IPS-11a (cell line): ENCODE data around the gene IKZF1.
"Not testable (repeated sequence)": the region's sequence is repeated elsewhere in the genome, so short reads cannot be mapped to it uniquely, and the experiment has no call there.

Experiments
- H3K4me3 ChIP-seq: one replicate; pipeline ENCODE4 v1.5.1; 2013; ENCODE audit warnings: low read depth, low read length, control low read depth

Gene IKZF1

GRCh38 chr7:50332241-50333165 is 28.0 kb downstream of the IKZF1 start:
- no peak overlapping the region for H3K4me3 ChIP-seq

GRCh38 chr7:50333221-50333651 is 28.7 kb downstream of the IKZF1 start:
- H3K4me3 ChIP-seq = no peak overlapping the region

GRCh38 chr7:50334341-50334994 is 30.0 kb downstream of the IKZF1 start:
- H3K4me3 ChIP-seq = no peak overlapping the region

GRCh38 chr7:50335230-50335794 is 30.8 kb downstream of the IKZF1 start:
- H3K4me3 ChIP-seq = no peak overlapping the region

- H3K4me3 ChIP-seq = no peak overlapping the region
Measured at GRCh38 chr7:50335795-50336754, 31.6 kb downstream of the IKZF1 start.

GRCh38 chr7:50336894-50337703 is 32.6 kb downstream of the IKZF1 start:
- no peak overlapping the region for H3K4me3 ChIP-seq

- H3K4me3 ChIP-seq = not testable (repeated sequence)
Measured at GRCh38 chr7:50339472-50339871, 35.0 kb downstream of the IKZF1 start.

- no peak overlapping the region for H3K4me3 ChIP-seq
Measured at GRCh38 chr7:50339990-50340500, 35.5 kb downstream of the IKZF1 start.

- H3K4me3 ChIP-seq = no peak overlapping the region
Measured at GRCh38 chr7:50341724-50342123, 37.2 kb downstream of the IKZF1 start.

GRCh38 chr7:50342616-50343114 is 38.1 kb downstream of the IKZF1 start:
- H3K4me3 ChIP-seq = no peak overlapping the region

GRCh38 chr7:50346545-50347497 is 42.3 kb downstream of the IKZF1 start:
- no peak overlapping the region for H3K4me3 ChIP-seq

- H3K4me3 ChIP-seq = no peak overlapping the region
Measured at GRCh38 chr7:50347693-50348092, 43.2 kb downstream of the IKZF1 start.

- H3K4me3 ChIP-seq = no peak overlapping the region
Measured at GRCh38 chr7:50348469-50349162, 44.1 kb downstream of the IKZF1 start.

GRCh38 chr7:50349399-50349798 is 44.9 kb downstream of the IKZF1 start:
- no peak overlapping the region for H3K4me3 ChIP-seq

- H3K4me3 ChIP-seq = no peak overlapping the region
Measured at GRCh38 chr7:50349963-50350944, 45.7 kb downstream of the IKZF1 start.

GRCh38 chr7:50351267-50351666 is 46.8 kb downstream of the IKZF1 start:
- H3K4me3 ChIP-seq = no peak overlapping the region

GRCh38 chr7:50352282-50352681 is 47.8 kb downstream of the IKZF1 start:
- no peak overlapping the region for H3K4me3 ChIP-seq
